SU-DHL-6 (cell line): Measurements from ENCODE around the gene SULF2.

Source experiments
- CTCF ChIP-seq: fragments of 200-600 bp; sonication (generic); IDR thresholded peaks from one replicate; pipeline ENCODE4 v1.5.1; 2017; ENCODE audit warnings: antibody characterized with exemption, mild to moderate bottlenecking, low read length, moderate library complexity; ENCODE audit not compliant: insufficient read depth, poor library complexity, severe bottlenecking
- EZH2phosphoT487 ChIP-seq: fragments of 200-600 bp; sonication (generic), shearing (Covaris generic); conservative IDR thresholded peaks from 2 replicates; pipeline ENCODE4 v1.6.1; 2018; ENCODE audit warnings: mild to moderate bottlenecking, antibody characterized with exemption, low read length, moderate library complexity, mixed read lengths

DNA sequence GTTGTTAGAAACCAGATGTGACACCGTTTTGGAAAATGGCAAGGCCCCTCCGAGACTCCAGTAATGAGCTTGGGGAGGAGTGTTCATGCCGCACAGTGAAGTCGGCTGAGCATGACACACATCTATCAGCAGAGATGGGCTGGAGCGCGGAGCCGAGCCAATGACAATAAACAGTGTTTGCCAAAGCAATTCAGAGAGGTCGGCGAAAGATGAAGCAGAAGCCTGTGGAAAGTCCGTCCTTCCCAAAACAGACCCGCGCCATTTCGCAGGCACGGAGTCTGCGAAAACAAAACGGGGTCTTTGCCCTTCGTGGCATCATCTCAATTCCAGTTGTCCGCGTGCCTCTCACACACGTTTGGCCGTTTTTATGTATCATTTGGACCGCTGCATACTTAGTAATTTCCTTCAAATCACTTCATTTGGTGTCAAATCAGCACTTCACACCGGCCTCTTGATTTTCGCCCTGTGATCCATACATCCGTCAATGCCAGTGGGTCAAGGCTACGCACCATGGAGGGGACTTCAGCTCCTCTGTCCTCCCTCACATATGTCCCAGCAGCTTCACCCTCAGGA is 71.3 kb downstream of the SULF2 start:
- TF ChIP-seq CTCF (no peak), EZH2phosphoT487 (no peak)
